Hepatocyte (in vitro differentiated cells): Measurements from ENCODE around the gene SERPINH1.

Experiments used
- EZH2 ChIP-seq: fragments of 200-600 bp; sonication (generic); IDR thresholded peaks from 2 replicates; pipeline ENCODE4 v1.6.1; 2016; ENCODE audit warnings: antibody characterized with exemption, mild to moderate bottlenecking, borderline replicate concordance
- TF ChIP-seq, protein P1 (sequence below): fragments of 200-600 bp; sonication (generic); IDR thresholded peaks from 2 replicates; pipeline ENCODE4 v1.5.1; 2016; ENCODE audit warnings: antibody characterized with exemption, mild to moderate bottlenecking; ENCODE audit not compliant: poor library complexity

DNA sequence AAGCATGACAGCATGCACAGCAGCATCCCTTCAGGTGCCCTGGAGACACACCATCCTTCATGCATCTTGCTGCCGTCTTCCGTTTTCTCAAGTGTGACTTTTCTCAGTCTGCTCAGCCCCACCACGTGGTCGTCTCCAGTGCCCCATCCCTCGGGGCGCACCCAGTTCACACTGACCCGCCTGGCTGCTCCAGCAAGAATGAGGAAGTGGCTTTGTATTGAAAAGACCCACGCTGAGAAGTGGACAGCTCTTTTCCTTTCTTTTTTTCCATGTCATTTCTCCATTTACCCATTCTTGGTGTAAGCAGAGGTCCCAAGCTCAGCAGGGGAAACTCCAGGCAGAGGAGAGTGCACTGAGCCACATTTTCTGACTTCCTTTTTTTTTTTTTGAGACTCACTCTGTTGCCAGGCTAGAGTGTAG, 14.5 kb downstream of the SERPINH1 start:
- TF ChIP-seq, protein P1, sequence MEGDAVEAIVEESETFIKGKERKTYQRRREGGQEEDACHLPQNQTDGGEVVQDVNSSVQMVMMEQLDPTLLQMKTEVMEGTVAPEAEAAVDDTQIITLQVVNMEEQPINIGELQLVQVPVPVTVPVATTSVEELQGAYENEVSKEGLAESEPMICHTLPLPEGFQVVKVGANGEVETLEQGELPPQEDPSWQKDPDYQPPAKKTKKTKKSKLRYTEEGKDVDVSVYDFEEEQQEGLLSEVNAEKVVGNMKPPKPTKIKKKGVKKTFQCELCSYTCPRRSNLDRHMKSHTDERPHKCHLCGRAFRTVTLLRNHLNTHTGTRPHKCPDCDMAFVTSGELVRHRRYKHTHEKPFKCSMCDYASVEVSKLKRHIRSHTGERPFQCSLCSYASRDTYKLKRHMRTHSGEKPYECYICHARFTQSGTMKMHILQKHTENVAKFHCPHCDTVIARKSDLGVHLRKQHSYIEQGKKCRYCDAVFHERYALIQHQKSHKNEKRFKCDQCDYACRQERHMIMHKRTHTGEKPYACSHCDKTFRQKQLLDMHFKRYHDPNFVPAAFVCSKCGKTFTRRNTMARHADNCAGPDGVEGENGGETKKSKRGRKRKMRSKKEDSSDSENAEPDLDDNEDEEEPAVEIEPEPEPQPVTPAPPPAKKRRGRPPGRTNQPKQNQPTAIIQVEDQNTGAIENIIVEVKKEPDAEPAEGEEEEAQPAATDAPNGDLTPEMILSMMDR, result no peak
- TF ChIP-seq EZH2, result no peak
